NCI-H1436 treated with DMSO at 0.1 percent for 48 hours (cell line): ENCODE results near the gene CDC5L.

ENCODE experiments used
- DNase-seq: peaks from one replicate; lab custom pipeline; 2025; lab: John Stamatoyannopoulos, UW

Gene CDC5L

GRCh38 chr6:44373787-44374186 lies 13.7 kb upstream of the CDC5L start:
- DNase-seq, result no peak

- no peak for DNase-seq
Observed at GRCh38 chr6:44375071-44375470, 12.4 kb upstream of the CDC5L start.

- DNase-seq, result no peak
Observed at GRCh38 chr6:44377484-44377883, 10.0 kb upstream of the CDC5L start.

- no peak for DNase-seq
Observed at GRCh38 chr6:44377971-44378370, 9.5 kb upstream of the CDC5L start.

- DNase-seq, result no peak
Observed at GRCh38 chr6:44381739-44382138, 5.8 kb upstream of the CDC5L start.

GRCh38 chr6:44386364-44386928 lies 1.1 kb upstream of the CDC5L start:
- DNase-seq, result no peak

GRCh38 chr6:44386929-44387345 lies 569 bp upstream of the CDC5L start:
- no peak for DNase-seq

GRCh38 chr6:44388135-44388487 lies 605 bp downstream of the CDC5L start:
- DNase-seq, result no peak

GRCh38 chr6:44388887-44389286 lies 1.4 kb downstream of the CDC5L start:
- no peak for DNase-seq

- DNase-seq, result no peak
Observed at GRCh38 chr6:44390158-44390683, 2.7 kb downstream of the CDC5L start.

GRCh38 chr6:44395501-44395900 lies 8.0 kb downstream of the CDC5L start:
- DNase-seq, result no peak

GRCh38 chr6:44396968-44397367 lies 9.5 kb downstream of the CDC5L start:
- DNase-seq, result no peak

GRCh38 chr6:44397424-44398164 lies 10.1 kb downstream of the CDC5L start:
- DNase-seq, result no peak

GRCh38 chr6:44399991-44400390 lies 12.5 kb downstream of the CDC5L start:
- no peak for DNase-seq

- DNase-seq, result no peak
Observed at GRCh38 chr6:44400572-44400971, 13.1 kb downstream of the CDC5L start.

- DNase-seq, result no peak
Observed at GRCh38 chr6:44401138-44401537, 13.6 kb downstream of the CDC5L start.

GRCh38 chr6:44404022-44404714 lies 16.7 kb downstream of the CDC5L start:
- no peak for DNase-seq

- DNase-seq, result no peak
Observed at GRCh38 chr6:44404715-44405099, 17.2 kb downstream of the CDC5L start.

- no peak for DNase-seq
Observed at GRCh38 chr6:44407951-44408670, 20.6 kb downstream of the CDC5L start.

- DNase-seq, result no peak
Observed at GRCh38 chr6:44409207-44409794, 21.8 kb downstream of the CDC5L start.

- DNase-seq, result no peak
Observed at GRCh38 chr6:44410363-44410762, 22.9 kb downstream of the CDC5L start.

- DNase-seq, result no peak
Observed at GRCh38 chr6:44411141-44411540, 23.6 kb downstream of the CDC5L start.
